ENCODE results near the gene HOMER2. TPM values are rescaled to one million over a fixed set of nuclear protein-coding genes. Genes with fewer than 3 reads are reported as not detected.

Gene HOMER2
- total RNA-seq, 1 experiment from 2014 or later = 14.2 TPM

- Histone ChIP-seq H3K4ac (ENCODE audit: low read depth, low read length) (no peak overlapping the region), H4K91ac (ENCODE audit: insufficient read length, low read depth, low read length) (no peak overlapping the region), H4K5ac (ENCODE audit: insufficient read length, low read depth, low read length) (no peak overlapping the region), H2BK120ac (ENCODE audit: low read depth, low read length, poor library complexity, severe bottlenecking) (no peak overlapping the region), H2BK12ac (ENCODE audit: insufficient read length, low read depth, low read length) (no peak overlapping the region), H4K20me1 (ENCODE audit: control insufficient read depth, insufficient read depth, insufficient read length) (no peaks in the 10 kb centered on the region), H3K79me2 (ENCODE audit: insufficient read depth, low read length) (no peaks in the 10 kb centered on the region), H3K4me1 (ENCODE audit: insufficient read depth, low read length) (no peaks in the 10 kb centered on the region), H3K27me3 (ENCODE audit: insufficient read depth, low read length) (no peaks in the 10 kb centered on the region), H4K8ac (replicated peaks; ENCODE audit: insufficient read length, low read depth, low read length) (no peak overlapping the region), H3K9ac (ENCODE audit: extremely low read depth, insufficient read length, low read length) (no peak overlapping the region), H3K18ac (ENCODE audit: insufficient read length, low read depth, low read length) (no peak overlapping the region), H3K9me3 (ENCODE audit: control insufficient read depth, low read depth, low read length) (no peaks in the 10 kb centered on the region), H3K79me1 (ENCODE audit: insufficient read depth, low read depth, low read length, poor library complexity, severe bottlenecking) (no peaks in the 10 kb centered on the region), H3K14ac (ENCODE audit: insufficient read depth, low read length) (no peak overlapping the region), H2BK15ac (ENCODE audit: low read depth, low read length) (no peak overlapping the region), H3K4me2 (ENCODE audit: insufficient read depth, insufficient read length, low read length) (no peak overlapping the region), H3T11ph (ENCODE audit: low read length) (no peak overlapping the region), H2AK5ac (ENCODE audit: insufficient read length, low read length) (no peak overlapping the region), H2AFZ (ENCODE audit: low read length) (no peak overlapping the region), H3K23me2 (ENCODE audit: insufficient read length, low read depth, low read length, poor library complexity, severe bottlenecking) (no peaks in the 10 kb centered on the region), H2BK5ac (ENCODE audit: insufficient read length, low read length) (no peak overlapping the region), H3K56ac (ENCODE audit: insufficient read length, low read depth, low read length) (no peak overlapping the region), H3K23ac (ENCODE audit: insufficient read length, low read depth, low read length) (no peak overlapping the region), H3K27ac (ENCODE audit: insufficient read length, low read depth, low read length) (no peak overlapping the region), H2BK20ac (ENCODE audit: low read depth, low read length, poor library complexity, severe bottlenecking) (no peak overlapping the region)
- Mint-ChIP-seq H3K9me3 (no peaks in the 10 kb centered on the region; a peak in 1 of 5 replicates), H3K27ac (no peak overlapping the region), H3K27me3 (ENCODE audit: low read depth) (peaks cover 2% of the 10 kb centered on the region; the same call in 1 of the 2 replicates), H3K36me3 (ENCODE audit: insufficient read depth in 1 of 3, low read depth in 3 of 3) (peaks cover 6 to 27% (median 24%) of the 10 kb centered on the region in 3 experiments; a peak in 6 of 7 replicates), H3K4me1 (no peaks in the 10 kb centered on the region), H3K4me3 (no peak overlapping the region)
- 100% methylated on average over 3 of the region's 4 CpGs for WGBS (ENCODE audit: extremely low coverage, insufficient read length, low lambda C conversion rate)
- TF ChIP-seq CTCF (conservative IDR thresholded peaks at IDR 0.05) = no peak
- no peak for DNase-seq
Measured at GRCh38 chr15:82993144-82993543, 40.6 kb upstream of the HOMER2 start.

Measured in H9 (cell line).